ENCODE measurements around the gene ALDH2. TPM values are rescaled to one million over a fixed set of nuclear protein-coding genes. Genes with fewer than 3 reads are reported as not detected.
"Not testable (repeated sequence)": the region's sequence is repeated elsewhere in the genome, so short reads cannot be mapped to it uniquely, and the experiment has no call there.

Gene ALDH2
- total RNA-seq (178 TPM), polyA plus RNA-seq (ENCODE audit: insufficient read depth, low read depth, low replicate concordance) (318 TPM)
- long read RNA-seq, donor 1, full-length matches to known transcripts: 16 of 16 reads
- long read RNA-seq, donor 1, partial matches to known transcripts: 0 of 16 reads
- long read RNA-seq, donor 1, other reads (novel, unspliced or antisense): 0 of 16 reads
- long read RNA-seq, donor 2, full-length matches to known transcripts: 27 of 32 reads
- long read RNA-seq, donor 2, partial matches to known transcripts: 5 of 32 reads
- long read RNA-seq, donor 2, other reads (novel, unspliced or antisense): 0 of 32 reads
- long read RNA-seq, donor 3, full-length matches to known transcripts: 38 of 46 reads
- long read RNA-seq, donor 3, partial matches to known transcripts: 8 of 46 reads
- long read RNA-seq, donor 3, other reads (novel, unspliced or antisense): 0 of 46 reads
- long read RNA-seq, donor 4, full-length matches to known transcripts: 30 of 35 reads
- long read RNA-seq, donor 4, partial matches to known transcripts: 5 of 35 reads
- long read RNA-seq, donor 4, other reads (novel, unspliced or antisense): 0 of 35 reads
- long read RNA-seq, donor 5, full-length matches to known transcripts: 2 of 2 reads
- long read RNA-seq, donor 5, partial matches to known transcripts: 0 of 2 reads
- long read RNA-seq, donor 5, other reads (novel, unspliced or antisense): 0 of 2 reads
- long read RNA-seq, donor 6, full-length matches to known transcripts: 3 of 8 reads
- long read RNA-seq, donor 6, partial matches to known transcripts: 5 of 8 reads
- long read RNA-seq, donor 6, other reads (novel, unspliced or antisense): 0 of 8 reads
- long read RNA-seq, donor 7, full-length matches to known transcripts: 269 of 358 reads
- long read RNA-seq, donor 7, partial matches to known transcripts: 67 of 358 reads
- long read RNA-seq, donor 7, other reads (novel, unspliced or antisense): 22 of 358 reads
- long read RNA-seq, donor 8, full-length matches to known transcripts: 25 of 32 reads
- long read RNA-seq, donor 8, partial matches to known transcripts: 7 of 32 reads
- long read RNA-seq, donor 8, other reads (novel, unspliced or antisense): 0 of 32 reads
- long read RNA-seq, donor 9, full-length matches to known transcripts: 15 of 22 reads
- long read RNA-seq, donor 9, partial matches to known transcripts: 7 of 22 reads
- long read RNA-seq, donor 9, other reads (novel, unspliced or antisense): 0 of 22 reads
- long read RNA-seq, donor 10, full-length matches to known transcripts: 20 of 26 reads
- long read RNA-seq, donor 10, partial matches to known transcripts: 6 of 26 reads
- long read RNA-seq, donor 10, other reads (novel, unspliced or antisense): 0 of 26 reads

GRCh38 chr12:111766608-111767361, at the start of gene ALDH2:
TSS of gene ALDH2 (plus strand) at chr12:111766933. CDS start at chr12:111766983, 50 bp downstream.
- intact Hi-C loops (cut with DNase I): no loop called here
- Histone ChIP-seq H3K9ac (ENCODE audit: low read length in 3 of 3) (peak within 1 kb of the TSS; percentile 37 to 81 (median 75)), H3K4me1 (ENCODE audit: control insufficient read depth in 2 of 3, insufficient read depth in 2 of 3, low read depth in 1 of 3, low read length in 3 of 3) (peaks cover 2 to 18% (median 15%) of the 10 kb centered on the region in 3 donors), H3K27ac (ENCODE audit: low read depth in 2 of 2, low read length in 2 of 2) (peak within 1 kb of the TSS; percentile 88 to 90), H3K27me3 (ENCODE audit: control insufficient read depth, insufficient read depth, low read length) (no peaks in the 10 kb centered on the region), H3K4me3 (ENCODE audit: low read length in 3 of 3) (peak within 1 kb of the TSS; percentile 73 to 87 (median 80)), H3K9me3 (ENCODE audit: control insufficient read depth in 2 of 3, insufficient read depth in 1 of 3, low read length in 3 of 3) (no peaks in the 10 kb centered on the region), H3K36me3 (ENCODE audit: control insufficient read depth in 2 of 3, insufficient read depth in 3 of 3, low read length in 3 of 3) (peaks cover 0 to 4% (median 0%) of the 10 kb centered on the region in 3 donors)
- FAIRE-seq (no peak), DNase-seq (peak; percentile 85 to 94 (median 90))
- TF ChIP-seq CTCF (IDR thresholded peaks at IDR 0.05; ENCODE audit: borderline replicate concordance, extremely low read depth, insufficient read depth): no peak

GRCh38 chr12:111719316-111719715, 47.4 kb upstream of the ALDH2 start:
- H3K4me3 ChIP-seq (ENCODE audit: low read length in 3 of 3); intact Hi-C loops (cut with DNase I); H3K27me3 ChIP-seq (ENCODE audit: control insufficient read depth, insufficient read depth, low read length); H3K27ac ChIP-seq (ENCODE audit: low read depth in 2 of 2, low read length in 2 of 2); H3K9me3 ChIP-seq (ENCODE audit: control insufficient read depth in 2 of 3, insufficient read depth in 1 of 3, low read length in 3 of 3); H3K4me1 ChIP-seq (ENCODE audit: control insufficient read depth in 2 of 3, insufficient read depth in 2 of 3, low read depth in 1 of 3, low read length in 3 of 3); DNase-seq; H3K9ac ChIP-seq (ENCODE audit: low read length in 3 of 3); FAIRE-seq: not testable (repeated sequence)
- peaks cover 2 to 11% (median 4%) of the 10 kb centered on the region in 3 donors for H3K36me3 ChIP-seq (ENCODE audit: control insufficient read depth in 2 of 3, insufficient read depth in 3 of 3, low read length in 3 of 3)

GRCh38 chr12:111720457-111720856, 46.3 kb upstream of the ALDH2 start:
- FAIRE-seq: no peak
- no peak for TF ChIP-seq CTCF (IDR thresholded peaks at IDR 0.05; ENCODE audit: borderline replicate concordance, extremely low read depth, insufficient read depth)
- Histone ChIP-seq H3K27ac (ENCODE audit: low read depth in 2 of 2, low read length in 2 of 2) (no peak overlapping the region), H3K36me3 (ENCODE audit: control insufficient read depth in 2 of 3, insufficient read depth in 3 of 3, low read length in 3 of 3) (peaks cover 2 to 8% (median 4%) of the 10 kb centered on the region in 3 donors), H3K27me3 (ENCODE audit: control insufficient read depth, insufficient read depth, low read length) (no peaks in the 10 kb centered on the region), H3K4me3 (ENCODE audit: low read length in 3 of 3) (no peak overlapping the region), H3K4me1 (ENCODE audit: control insufficient read depth in 2 of 3, insufficient read depth in 2 of 3, low read depth in 1 of 3, low read length in 3 of 3) (no peaks in the 10 kb centered on the region), H3K9ac (ENCODE audit: low read length in 3 of 3) (no peak overlapping the region), H3K9me3 (ENCODE audit: control insufficient read depth in 2 of 3, insufficient read depth in 1 of 3, low read length in 3 of 3) (no peaks in the 10 kb centered on the region)
- DNase-seq: no peak
- intact Hi-C loops (cut with DNase I): no loop called here

GRCh38 chr12:111723646-111724360, 42.9 kb upstream of the ALDH2 start:
- H3K4me1 ChIP-seq (ENCODE audit: control insufficient read depth in 2 of 3, insufficient read depth in 2 of 3, low read depth in 1 of 3, low read length in 3 of 3); FAIRE-seq; H3K9ac ChIP-seq (ENCODE audit: low read length in 3 of 3); H3K4me3 ChIP-seq (ENCODE audit: low read length in 3 of 3); H3K27me3 ChIP-seq (ENCODE audit: control insufficient read depth, insufficient read depth, low read length); DNase-seq; H3K27ac ChIP-seq (ENCODE audit: low read depth in 2 of 2, low read length in 2 of 2); H3K9me3 ChIP-seq (ENCODE audit: control insufficient read depth in 2 of 3, insufficient read depth in 1 of 3, low read length in 3 of 3); H3K36me3 ChIP-seq (ENCODE audit: control insufficient read depth in 2 of 3, insufficient read depth in 3 of 3, low read length in 3 of 3); intact Hi-C loops (cut with DNase I): not testable (repeated sequence)

Measured in kidney (tissue), 22 donors.